OCI-LY7 (cell line): Measurements from ENCODE around the gene SPSB2.

ENCODE experiments used
- EZH2phosphoT487 ChIP-seq: fragments of 200-600 bp; sonication (generic); IDR thresholded peaks from 2 replicates; pipeline ENCODE4 v1.6.1; 2018; ENCODE audit warnings: low read depth, borderline replicate concordance, mild to moderate bottlenecking, mixed run types, antibody characterized with exemption, low read length, moderate library complexity, mixed read lengths
- TF ChIP-seq, protein P1 (sequence below): fragments of 200-600 bp; sonication (generic); conservative IDR thresholded peaks from 2 replicates; pipeline ENCODE4 v1.5.1; 2014; ENCODE audit warnings: mild to moderate bottlenecking, antibody characterized with exemption, low read length, moderate library complexity, mixed read lengths

DNA sequence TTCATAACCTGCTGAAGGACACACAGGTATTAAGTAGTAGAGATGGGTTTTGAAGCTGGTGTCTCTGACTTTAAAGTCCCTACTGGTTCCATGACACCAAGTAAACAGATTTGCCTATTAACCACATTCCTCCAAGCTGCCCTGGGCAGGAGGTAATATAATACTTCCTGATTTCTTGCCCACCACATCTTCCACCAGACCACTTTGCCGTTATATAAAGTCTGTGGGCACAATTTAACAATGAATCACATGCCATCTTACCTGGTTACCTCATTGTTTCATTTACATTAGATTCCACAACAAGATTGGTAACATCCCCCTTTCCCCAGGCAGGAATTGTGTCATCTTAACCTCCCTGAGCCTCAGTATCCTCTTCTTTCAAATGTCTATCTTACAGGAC, 30.6 kb upstream of the SPSB2 start:
- TF ChIP-seq, protein P1, sequence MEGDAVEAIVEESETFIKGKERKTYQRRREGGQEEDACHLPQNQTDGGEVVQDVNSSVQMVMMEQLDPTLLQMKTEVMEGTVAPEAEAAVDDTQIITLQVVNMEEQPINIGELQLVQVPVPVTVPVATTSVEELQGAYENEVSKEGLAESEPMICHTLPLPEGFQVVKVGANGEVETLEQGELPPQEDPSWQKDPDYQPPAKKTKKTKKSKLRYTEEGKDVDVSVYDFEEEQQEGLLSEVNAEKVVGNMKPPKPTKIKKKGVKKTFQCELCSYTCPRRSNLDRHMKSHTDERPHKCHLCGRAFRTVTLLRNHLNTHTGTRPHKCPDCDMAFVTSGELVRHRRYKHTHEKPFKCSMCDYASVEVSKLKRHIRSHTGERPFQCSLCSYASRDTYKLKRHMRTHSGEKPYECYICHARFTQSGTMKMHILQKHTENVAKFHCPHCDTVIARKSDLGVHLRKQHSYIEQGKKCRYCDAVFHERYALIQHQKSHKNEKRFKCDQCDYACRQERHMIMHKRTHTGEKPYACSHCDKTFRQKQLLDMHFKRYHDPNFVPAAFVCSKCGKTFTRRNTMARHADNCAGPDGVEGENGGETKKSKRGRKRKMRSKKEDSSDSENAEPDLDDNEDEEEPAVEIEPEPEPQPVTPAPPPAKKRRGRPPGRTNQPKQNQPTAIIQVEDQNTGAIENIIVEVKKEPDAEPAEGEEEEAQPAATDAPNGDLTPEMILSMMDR = no peak
- no peak for TF ChIP-seq EZH2phosphoT487
